RPMI8226 (cell line): Measurements from ENCODE around the gene MGP.
A peak's percentile ranks its signal among the peaks of the same experiment; 100 is the strongest.

Experiments used
- DNase-seq: peaks from one replicate; pipeline ENCODE4 v3.0.0-alpha.2; 2015

Gene MGP

DNA sequence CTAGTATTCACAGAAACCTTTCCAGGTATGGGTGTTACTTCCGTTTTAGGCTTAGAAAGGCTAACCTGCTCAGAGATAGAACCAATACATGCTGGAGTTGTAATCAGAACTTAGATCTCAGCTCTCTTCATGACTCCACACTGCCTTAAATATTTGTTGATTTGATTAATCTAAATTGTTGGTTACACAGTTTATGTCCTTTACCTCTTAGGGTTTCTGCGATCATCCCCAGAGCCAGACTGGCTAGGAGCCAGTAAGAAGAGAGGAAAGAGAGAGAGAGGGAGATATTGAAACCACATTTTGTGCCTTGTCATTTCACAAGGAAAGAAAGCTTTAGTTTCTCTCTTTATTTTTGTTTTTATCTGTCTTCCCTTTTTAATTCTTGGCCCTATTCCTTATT, 16.8 kb upstream of the MGP start:
- DNase-seq: peak; percentile 49

GRCh38 chr12:14901228-14901562, 15.5 kb upstream of the MGP start:
- DNase-seq: no peak

DNA sequence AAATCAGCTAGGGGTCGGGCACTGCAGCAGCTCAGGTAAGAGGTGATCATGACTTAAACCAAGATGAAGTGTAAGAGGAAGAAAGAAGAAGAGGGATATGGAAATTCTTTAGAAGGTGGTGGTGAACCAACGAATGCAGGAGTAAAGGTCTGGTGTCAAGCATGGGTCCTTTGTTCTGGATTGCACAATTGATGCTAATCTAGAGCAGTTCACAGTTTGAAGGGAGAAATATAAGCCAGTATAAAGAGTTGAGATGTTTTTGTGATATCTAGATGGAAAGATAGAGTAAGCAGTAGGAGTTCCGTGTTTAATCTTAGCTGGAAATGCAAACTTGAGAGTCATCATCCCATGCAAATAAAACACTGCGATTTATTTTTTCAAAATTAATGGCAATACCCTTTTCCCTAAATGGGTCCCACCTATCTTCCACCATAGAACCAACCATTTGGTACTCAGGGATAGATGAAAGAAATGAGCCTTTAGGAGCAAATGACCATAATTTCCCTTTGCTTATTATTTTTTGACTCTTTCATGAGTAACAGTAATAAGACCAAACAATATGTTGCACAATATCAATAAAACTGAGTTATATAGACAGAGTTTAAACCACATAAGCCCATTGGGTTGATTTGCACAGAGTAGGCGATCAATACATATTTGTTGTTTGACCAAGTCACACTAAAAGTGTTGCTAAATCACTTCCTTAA, 15.0 kb upstream of the MGP start:
- DNase-seq: no peak

GRCh38 chr12:14896521-14897169, 11.0 kb upstream of the MGP start:
- no peak for DNase-seq

DNA sequence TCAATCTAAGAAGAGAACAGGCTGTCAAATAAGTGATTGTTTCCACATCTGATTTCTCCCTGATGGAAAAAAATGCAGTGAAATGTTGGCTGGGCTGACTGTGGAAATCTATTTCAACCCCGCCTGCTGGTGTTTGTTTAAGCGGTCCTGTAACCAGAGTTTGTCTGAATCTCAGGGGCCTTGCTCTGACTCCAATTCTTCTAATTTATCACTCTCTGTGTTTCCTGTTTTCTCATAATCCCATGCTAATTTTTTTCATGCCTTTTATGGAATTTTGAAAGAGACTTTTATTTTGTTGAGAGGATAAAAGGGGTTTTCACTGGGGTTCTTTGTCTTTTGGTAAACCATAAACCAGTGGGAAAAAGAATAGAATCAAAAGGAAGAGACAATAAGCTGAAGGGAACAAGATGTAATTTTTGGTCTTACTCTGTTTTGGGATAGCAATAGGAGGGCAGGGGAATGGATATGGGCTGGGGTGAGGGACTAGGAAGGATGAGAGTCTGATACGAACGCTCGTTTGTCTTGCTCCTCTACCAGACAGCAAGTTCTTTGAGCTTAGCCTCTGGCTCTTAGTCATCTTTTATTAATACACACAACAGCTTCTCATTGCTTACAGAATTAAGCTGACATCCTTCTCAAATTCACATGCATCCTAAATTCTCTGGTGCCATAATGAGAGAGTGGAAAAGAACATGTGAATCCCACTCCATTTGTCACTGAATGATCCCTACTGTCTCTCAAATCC, 8.0 kb upstream of the MGP start:
- no peak for DNase-seq

- no peak for DNase-seq
Observed at GRCh38 chr12:14892726-14893505, 7.3 kb upstream of the MGP start.

DNA sequence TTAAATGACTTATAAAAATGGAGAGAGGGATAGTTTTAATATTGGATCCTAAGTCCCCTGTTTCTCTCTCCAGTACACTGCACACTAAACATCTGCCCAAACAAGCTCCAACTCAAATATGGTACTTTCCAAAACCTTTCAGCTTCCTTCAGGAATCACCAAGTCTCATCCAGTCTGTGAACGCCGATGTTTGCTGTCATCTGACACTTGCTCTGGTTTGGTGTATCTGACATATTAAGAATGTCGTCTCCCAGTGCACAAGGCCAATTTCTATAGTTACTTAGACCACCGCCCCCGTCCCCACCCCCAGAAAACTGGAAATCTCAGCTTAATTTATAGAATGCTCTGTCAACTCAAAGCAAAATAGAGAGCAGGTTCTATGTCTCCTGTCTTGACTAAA, 5.0 kb upstream of the MGP start:
- DNase-seq: no peak

- no peak for DNase-seq
Observed at GRCh38 chr12:14886271-14886670, 617 bp upstream of the MGP start.

DNA sequence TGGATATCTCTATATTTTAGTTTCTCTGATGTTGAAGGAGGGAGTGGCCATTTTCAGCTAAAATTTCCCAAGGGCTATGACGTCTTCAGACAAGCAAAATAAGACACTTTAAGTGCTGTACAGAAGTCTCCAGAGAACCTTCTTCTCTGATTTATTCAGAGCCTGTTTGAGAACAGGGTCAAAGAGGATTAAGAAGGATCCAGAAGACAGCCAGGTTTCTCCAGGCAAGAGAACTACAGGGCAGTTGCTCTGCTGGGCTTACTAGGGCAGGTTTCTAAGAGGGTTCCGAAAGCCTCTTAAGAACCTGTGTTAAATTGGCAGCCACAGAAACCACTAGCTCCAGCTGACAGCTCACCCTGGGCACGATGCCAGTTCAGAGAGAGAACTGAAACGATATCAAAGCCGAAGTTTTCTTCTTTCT, 1.2 kb downstream of the MGP start:
- DNase-seq: peak; percentile 97

DNA sequence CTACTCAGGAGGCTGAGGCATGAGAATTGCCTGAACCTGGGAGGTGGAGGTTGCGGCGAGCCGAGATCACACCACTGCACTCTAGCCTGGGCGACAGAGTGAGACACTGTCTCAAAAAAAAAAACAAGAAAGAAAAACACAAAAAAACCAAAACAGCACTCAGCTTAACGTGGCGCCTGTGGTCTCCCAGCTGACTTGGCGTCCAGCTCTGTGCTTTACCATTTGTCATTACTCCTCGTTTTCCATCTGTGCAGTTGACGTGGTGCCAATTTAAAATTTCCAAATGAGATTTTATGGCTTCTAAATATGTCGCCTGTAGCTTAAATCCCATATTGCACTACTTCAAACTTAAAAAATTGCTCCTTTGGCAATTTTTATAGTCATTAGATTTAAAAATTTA, 2.0 kb downstream of the MGP start:
- DNase-seq: no peak

- no peak for DNase-seq
Observed at GRCh38 chr12:14880890-14881453, 4.7 kb downstream of the MGP start.

GRCh38 chr12:14879222-14879933, 6.3 kb downstream of the MGP start:
- no peak for DNase-seq

DNA sequence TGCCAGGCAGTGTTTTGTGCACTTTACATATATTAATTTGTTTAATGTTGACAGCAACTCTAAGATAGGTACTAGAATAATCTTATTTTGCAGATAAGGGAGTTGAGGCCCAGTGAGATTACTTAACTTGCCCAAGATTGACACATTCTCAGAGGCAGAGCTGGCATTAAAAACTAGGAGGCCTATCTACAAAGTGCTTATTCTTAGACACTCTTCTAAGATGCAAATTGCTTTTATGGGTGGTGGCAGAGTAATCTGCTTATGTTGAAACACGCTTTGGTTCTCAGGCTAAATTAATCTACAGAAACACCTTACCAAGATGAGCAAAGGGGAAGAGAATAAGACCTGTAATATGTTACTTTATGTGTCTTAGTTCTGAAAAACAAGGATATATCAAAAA, 7.2 kb downstream of the MGP start:
- DNase-seq: no peak

GRCh38 chr12:14876833-14877232, 8.8 kb downstream of the MGP start:
- no peak for DNase-seq

DNA sequence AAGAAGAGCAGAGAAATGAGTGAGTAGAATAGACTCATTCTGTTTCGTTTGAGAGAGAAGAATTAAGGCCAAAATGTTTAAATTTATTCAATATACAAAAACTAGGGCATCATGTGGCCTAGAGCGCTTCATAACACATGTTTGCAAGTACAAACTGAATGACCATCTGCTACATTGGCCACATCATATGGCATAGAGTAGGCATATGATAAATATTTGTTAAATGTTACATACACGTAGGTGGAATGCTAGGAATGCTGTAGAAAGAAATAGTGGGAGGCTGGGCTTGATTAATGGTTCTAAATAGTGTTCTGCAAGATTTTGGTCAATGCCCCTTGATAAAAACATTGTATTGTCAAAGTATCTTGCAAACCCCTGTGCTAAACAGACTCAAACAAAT, 10.8 kb downstream of the MGP start:
- DNase-seq: no peak

GRCh38 chr12:14873440-14874185, 12.0 kb downstream of the MGP start:
- peak; percentile 12 for DNase-seq

GRCh38 chr12:14871886-14872285, 13.8 kb downstream of the MGP start:
- no peak for DNase-seq

DNA sequence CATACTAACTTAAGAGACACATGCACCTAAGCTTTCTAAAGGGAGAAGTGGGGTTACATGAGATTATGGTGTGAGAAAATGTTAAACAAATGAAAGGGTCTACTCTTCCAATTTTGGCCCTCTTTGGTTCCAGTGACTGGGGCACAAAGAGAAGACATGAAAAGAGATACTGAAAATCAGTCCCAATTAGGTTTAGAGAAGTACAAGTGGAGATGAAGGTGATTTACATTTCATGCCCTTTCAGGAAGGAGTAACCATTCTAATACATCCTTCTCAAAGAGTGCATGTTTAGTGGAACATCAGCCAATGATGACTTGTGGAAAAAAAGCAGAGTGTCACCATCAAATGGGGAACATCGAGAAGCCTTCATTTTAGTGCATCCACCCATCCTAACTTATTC, 14.4 kb downstream of the MGP start:
- DNase-seq: no peak

DNA sequence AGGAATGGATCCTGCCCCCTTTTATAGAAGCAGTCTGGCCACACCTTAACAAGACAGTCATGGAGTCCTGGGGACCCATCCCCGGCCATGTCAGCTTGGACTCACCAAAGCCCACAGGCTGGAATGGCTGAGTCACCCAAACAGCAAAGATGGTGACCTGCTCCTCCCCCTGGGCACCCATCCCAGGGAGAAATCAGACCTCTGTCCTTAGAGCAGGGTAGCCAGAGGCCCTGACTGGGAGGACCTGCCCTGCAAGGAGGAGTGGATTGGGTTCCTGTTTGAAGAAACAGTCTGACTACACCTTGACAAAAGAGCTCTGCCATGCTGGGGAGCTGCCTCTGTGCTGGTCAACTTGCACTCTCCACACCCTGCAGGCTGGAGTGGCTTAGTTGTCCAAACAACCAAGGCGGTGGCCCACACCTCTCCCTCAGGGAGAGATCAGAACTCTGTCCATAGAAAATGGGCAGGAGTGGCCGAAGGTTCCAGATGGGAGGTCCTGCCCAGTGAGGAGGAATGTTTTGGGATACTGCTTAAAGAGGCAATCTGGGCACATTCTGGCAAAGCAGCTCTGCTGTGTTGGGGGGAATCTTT, 16.6 kb downstream of the MGP start:
- no peak for DNase-seq

DNA sequence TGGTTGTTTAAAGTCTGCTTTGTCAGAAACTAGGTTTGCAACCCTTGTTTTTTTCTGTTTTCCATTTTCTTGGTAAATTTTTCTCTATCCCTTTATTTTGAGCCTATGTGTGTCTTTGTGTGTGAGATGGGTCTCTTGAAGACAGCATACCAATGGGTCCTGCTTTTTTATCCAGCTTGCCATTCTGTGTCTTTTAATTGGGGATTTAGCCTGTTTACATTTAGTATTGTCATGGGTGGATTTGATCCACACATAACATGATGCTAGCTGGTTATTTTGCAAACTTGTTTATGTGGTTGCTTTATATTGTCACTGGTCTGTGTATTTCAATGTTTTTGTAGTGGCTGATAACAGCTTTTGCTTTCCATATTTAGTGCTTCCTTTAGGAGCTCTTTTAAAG, 25.2 kb downstream of the MGP start:
- DNase-seq: no peak

DNA sequence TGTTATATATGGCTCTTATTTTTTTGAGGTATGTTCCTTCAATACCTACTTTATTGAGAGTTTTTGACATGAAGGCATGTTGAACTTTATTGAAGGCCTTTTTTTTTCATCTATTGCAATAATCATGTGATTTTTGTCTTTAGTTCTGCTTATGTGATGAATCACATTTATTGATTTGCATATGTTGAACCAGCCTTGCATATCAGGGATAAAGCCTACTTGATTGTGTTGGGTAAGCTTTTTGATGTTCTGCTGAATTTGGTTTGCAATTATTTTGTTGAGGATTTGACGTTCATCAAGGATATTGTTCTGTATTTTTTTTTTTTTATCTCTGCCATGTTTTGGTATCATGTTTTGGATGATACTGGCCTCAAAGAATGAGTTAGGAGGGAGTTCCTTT, 27.1 kb downstream of the MGP start:
- no peak for DNase-seq
